Activated naive CD8-positive, alpha-beta T cell treated with anti-CD3 and anti-CD28 coated beads for 36 hours (primary cell): Measurements from ENCODE around the gene METTL17. TPM values are rescaled to one million over a fixed set of nuclear protein-coding genes. Genes with fewer than 3 reads are reported as not detected.
"Not testable (repeated sequence)": the region's sequence is repeated elsewhere in the genome, so short reads cannot be mapped to it uniquely, and the experiment has no call there.

ENCODE experiments used
- DNase-seq: peaks from one replicate; pipeline ENCODE4 v3.0.0; 2021
- H3K27ac Mint-ChIP-seq: one replicate; pipeline ENCODE4 v1.8.0; 2022; ENCODE audit warnings: mild to moderate bottlenecking, moderate library complexity, mixed read lengths
- H3K27me3 Mint-ChIP-seq: one replicate; pipeline ENCODE4 v1.8.0; 2022; ENCODE audit warnings: mild to moderate bottlenecking, mixed read lengths
- H3K36me3 Mint-ChIP-seq: one replicate; pipeline ENCODE4 v1.8.0; 2021; ENCODE audit warnings: mild to moderate bottlenecking, mixed read lengths
- H3K4me1 Mint-ChIP-seq: one replicate; pipeline ENCODE4 v1.8.0; 2021; ENCODE audit warnings: mixed read lengths
- H3K4me3 Mint-ChIP-seq: one replicate; pipeline ENCODE4 v1.8.0; 2022; ENCODE audit warnings: mild to moderate bottlenecking, moderate library complexity, mixed read lengths
- H3K9me3 Mint-ChIP-seq: one replicate; pipeline ENCODE4 v1.8.0; 2022; ENCODE audit warnings: mixed read lengths
- total RNA-seq, 2 experiments: library from RNA; stranded (reverse); gene quantifications; one replicate each; pipeline ENCODE4 v1.2.3, GENCODE V29; 2021

Gene METTL17, protein sequence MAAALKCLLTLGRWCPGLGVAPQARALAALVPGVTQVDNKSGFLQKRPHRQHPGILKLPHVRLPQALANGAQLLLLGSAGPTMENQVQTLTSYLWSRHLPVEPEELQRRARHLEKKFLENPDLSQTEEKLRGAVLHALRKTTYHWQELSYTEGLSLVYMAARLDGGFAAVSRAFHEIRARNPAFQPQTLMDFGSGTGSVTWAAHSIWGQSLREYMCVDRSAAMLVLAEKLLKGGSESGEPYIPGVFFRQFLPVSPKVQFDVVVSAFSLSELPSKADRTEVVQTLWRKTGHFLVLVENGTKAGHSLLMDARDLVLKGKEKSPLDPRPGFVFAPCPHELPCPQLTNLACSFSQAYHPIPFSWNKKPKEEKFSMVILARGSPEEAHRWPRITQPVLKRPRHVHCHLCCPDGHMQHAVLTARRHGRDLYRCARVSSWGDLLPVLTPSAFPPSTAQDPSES
- total RNA-seq, result 10 to 100 TPM; 94.1 to 99.1 TPM

DNA sequence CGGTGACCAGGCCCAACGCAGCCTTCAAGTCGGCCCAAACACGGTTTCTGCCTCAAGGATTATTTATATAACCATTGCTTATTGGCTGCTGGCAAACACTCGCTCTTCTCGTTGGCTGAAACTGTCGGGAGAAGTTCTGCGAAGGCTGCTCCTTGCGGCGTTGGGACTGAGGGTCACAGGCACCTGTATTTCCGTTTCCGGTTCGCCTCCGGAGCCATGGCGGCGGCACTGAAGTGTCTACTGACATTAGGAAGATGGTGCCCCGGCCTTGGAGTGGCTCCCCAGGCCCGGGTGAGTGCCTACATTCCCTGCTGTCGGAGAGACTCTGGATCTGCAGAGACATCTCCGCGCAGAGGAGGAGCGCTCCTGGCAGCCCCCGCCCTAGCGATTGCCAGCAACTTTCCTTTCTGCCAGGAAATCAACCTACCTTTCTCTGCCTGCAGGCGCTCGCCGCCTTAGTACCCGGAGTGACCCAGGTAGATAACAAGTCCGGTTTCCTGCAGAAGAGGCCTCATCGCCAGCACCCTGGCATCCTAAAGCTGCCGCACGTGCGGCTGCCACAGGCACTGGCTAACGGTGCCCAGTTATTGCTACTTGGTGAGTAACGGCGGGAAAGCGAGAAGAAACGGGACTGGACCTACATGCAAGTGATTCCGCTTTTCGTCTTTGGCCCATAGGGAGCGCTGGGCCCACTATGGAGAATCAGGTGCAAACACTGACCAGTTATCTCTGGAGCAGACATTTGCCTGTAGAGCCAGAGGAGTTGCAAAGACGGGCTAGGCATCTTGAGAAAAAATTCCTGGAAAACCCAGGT, at the start of gene METTL17:
Gene METTL17 (plus strand): TSS at position 194 of the 814 bp plus-strand sequence. CDS start 23 bp downstream, at position 217.
- Mint-ChIP-seq H3K27me3 (no peaks in the 10 kb centered on the region), H3K9me3 (no peaks in the 10 kb centered on the region), H3K4me1 (peaks cover 13% of the 10 kb centered on the region), H3K27ac (peak within 1 kb of the TSS; percentile 87), H3K4me3 (peak within 1 kb of the TSS; percentile 95), H3K36me3 (peaks cover 21% of the 10 kb centered on the region)
- DNase-seq, result peak; percentile 88

DNA sequence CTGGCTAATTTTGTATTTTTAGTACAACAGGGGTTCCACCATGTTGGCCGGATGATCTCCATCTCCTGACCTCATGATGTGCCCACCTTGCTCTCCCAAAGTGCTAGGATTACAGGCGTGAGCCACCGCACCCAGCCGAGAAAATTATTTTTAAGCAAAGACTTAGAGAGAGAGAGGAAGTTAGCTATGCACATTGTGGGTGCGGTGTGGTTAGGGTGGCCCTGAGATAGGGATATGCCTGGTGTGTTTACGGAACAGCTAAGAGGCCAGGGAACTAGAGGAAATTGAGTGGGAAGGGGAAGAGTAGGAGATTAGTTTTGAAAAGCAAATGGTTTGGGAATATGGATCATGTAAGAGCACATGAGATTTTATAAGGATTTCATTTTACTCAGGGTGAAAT, 44.6 kb upstream of the METTL17 start:
- not testable (repeated sequence) for H3K4me3 Mint-ChIP-seq, H3K4me1 Mint-ChIP-seq, H3K27ac Mint-ChIP-seq, H3K9me3 Mint-ChIP-seq, DNase-seq, H3K36me3 Mint-ChIP-seq
- peaks cover 21% of the 10 kb centered on the region for H3K27me3 Mint-ChIP-seq

DNA sequence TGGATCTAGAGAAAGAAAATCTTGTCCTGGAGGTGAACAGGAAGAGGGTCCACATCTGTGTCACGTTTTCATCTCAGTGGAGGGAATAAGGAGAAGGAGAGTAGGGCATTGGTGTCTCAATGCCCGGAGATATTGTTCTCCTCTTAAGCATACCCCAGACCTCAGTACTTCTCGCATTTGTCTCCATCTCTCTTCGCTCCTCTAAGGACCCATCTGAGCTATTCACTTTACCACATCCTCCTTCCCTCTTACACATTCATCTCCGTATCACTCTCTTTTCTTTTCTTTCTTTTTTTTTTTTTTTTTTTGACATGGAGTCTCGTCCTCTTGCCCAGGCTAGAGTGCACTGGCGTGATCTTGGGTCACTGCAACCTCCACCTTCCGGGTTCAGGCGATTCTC, 43.1 kb upstream of the METTL17 start:
- H3K4me1 Mint-ChIP-seq, H3K4me3 Mint-ChIP-seq, H3K27ac Mint-ChIP-seq, H3K36me3 Mint-ChIP-seq, DNase-seq, H3K9me3 Mint-ChIP-seq: not testable (repeated sequence)
- H3K27me3 Mint-ChIP-seq, result peaks cover 17% of the 10 kb centered on the region

DNA sequence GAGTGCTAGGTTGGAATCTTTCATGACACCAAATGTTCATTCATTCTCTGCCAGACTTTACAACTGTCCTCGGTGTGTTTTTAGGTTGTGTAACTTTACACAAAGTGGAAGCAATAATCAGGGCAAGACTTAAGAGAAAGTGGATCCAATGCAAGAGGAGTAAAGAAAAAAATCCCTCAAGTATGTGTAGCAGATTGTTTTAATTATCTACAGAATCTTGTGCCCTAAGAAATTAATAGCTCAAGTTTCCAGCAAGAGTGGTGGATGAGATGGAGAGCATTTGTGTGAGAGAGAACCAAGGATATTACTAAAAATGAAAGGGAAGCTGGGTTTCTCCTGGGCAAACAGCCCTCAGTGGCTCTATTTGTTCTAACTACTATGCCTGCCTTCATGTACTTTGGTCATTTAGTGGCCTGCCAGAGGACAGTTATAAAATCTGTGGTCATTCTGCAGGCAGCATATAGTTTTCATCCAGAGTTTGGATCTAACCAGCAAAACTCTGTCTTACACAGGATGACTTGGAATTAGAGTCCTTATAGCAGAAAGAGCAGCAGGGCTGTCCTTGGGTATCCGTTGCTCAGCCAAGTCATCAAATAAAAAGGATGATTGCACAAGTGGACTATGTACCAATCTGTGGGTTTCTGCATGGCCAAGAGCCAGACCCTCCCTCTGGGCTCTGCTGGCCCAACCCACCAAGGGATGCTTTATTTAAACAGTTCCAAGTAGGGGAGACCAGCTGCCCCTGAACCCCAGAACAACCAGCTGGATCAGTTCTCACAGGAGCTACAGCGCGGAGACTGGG, 34.8 kb upstream of the METTL17 start, which contains the start of gene RNASE2:
Gene RNASE2 (plus strand): TSS at position 752 of the 802 bp plus-strand sequence. CDS start 285 bp downstream, outside the sequence.
- H3K4me3 Mint-ChIP-seq, DNase-seq, H3K4me1 Mint-ChIP-seq, H3K36me3 Mint-ChIP-seq, H3K27ac Mint-ChIP-seq, H3K9me3 Mint-ChIP-seq, H3K27me3 Mint-ChIP-seq: not testable (repeated sequence)

DNA sequence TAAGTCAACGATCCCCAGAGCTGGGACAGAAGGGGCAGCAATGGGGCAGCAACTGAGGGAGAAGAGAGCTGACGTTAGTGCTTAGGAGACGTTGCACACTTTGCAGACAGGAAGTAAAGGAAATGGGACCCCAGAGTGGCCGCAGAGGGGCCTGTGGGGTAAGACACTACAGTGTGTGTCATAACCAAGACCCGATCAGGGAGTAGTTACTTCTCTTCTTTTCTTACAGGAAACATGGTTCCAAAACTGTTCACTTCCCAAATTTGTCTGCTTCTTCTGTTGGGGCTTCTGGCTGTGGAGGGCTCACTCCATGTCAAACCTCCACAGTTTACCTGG, 34.3 kb upstream of the METTL17 start:
- not testable (repeated sequence) for H3K4me1 Mint-ChIP-seq, H3K27ac Mint-ChIP-seq, H3K36me3 Mint-ChIP-seq, H3K9me3 Mint-ChIP-seq, H3K4me3 Mint-ChIP-seq, DNase-seq
- peaks cover 15% of the 10 kb centered on the region for H3K27me3 Mint-ChIP-seq

DNA sequence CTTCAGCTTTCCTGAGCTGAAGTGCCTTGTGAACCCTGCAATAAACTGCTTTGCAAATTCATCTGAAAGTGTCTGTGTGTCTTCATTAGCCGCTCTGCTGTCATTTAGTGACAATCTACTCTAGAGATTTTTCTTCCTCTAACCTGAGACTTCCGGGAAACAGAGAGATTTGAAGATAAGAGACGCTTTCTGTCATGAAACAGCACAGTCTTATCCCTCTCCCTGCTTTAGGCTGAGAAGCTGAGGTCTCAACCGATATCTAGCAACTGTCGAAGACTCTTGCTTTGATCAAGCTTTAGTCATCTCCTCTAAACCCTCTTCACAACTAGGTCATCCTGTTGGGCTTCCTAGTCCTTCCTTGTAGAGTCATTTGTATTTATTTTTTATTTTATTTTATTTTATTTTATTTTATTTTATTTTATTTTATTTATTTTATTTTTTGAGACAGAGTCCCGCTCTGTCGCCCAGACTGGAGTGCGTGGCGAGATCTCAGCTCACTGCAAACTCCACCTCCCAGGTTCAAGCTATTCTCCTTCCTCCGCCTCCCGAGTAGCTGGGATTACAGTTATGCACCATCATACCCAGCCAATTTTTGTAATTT, 33.3 kb upstream of the METTL17 start:
- Mint-ChIP-seq H3K4me3 (no peak overlapping the region), H3K27me3 (peaks cover 18% of the 10 kb centered on the region), H3K4me1 (peaks cover 5% of the 10 kb centered on the region), H3K9me3 (no peaks in the 10 kb centered on the region), H3K27ac (no peak overlapping the region), H3K36me3 (no peaks in the 10 kb centered on the region)
- no peak for DNase-seq

DNA sequence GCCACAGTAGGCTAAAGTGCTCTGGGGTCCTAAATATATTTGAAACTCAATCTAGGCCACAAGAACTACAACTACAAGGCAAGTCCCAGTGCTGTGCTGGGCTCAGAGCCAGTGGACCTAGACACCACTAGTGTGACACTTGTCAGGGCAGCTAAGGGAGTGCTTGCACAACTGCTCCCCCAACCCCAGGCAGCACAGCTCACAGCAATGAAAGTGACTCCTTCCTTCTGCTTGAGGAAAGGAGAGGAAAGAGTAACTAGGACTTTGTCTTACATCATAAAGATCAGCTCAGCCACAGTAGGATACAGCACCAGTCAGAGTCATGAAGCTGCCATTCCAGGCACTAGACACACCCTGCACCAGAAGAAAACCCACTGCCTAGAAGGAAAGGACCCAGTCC, 30.8 kb upstream of the METTL17 start:
- H3K36me3 Mint-ChIP-seq, H3K27ac Mint-ChIP-seq, H3K4me1 Mint-ChIP-seq, H3K9me3 Mint-ChIP-seq, DNase-seq, H3K4me3 Mint-ChIP-seq: not testable (repeated sequence)
- H3K27me3 Mint-ChIP-seq, result peaks cover 30% of the 10 kb centered on the region

DNA sequence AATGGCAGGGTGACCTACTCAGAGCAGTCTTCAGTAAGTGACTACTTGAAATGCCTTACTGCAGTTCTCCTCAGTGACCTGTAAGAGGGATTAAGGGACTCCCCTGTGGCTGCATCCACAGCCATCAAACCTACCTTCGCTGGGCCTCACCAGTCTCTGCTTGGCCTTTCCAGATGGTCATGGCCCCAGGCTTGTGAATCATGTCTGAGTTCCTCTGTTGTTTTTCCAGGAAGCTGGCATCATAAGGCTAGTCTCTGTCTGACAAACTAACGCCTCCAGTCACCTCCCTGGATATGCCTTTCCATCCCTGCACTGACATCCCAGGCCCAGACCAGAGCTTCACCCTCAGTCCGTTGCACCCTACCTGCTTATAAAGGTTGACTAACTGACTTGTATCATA, 20.4 kb upstream of the METTL17 start:
- H3K27me3 Mint-ChIP-seq, result peaks cover 56% of the 10 kb centered on the region
- H3K4me1 Mint-ChIP-seq, result peaks cover 11% of the 10 kb centered on the region
- no peak for DNase-seq
- no peaks in the 10 kb centered on the region for H3K9me3 Mint-ChIP-seq
- no peak overlapping the region for H3K4me3 Mint-ChIP-seq
- H3K27ac Mint-ChIP-seq, result no peak overlapping the region
- no peaks in the 10 kb centered on the region for H3K36me3 Mint-ChIP-seq

DNA sequence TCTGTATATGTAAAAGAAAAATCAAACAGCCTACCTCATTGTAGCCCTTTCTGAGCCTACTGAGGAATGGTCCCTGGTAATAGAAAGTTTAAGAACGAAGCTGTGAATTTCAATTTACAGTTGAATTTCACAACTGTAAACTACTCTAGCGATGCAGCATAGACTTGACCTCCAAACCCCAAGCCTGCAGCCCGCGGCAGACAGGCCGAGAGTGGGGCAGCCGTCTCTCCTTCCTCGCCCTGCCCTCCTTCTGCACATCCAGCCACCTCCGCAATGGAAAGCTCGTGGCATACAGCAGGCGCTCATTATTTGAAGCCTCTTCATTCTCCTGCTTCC, 19.2 kb upstream of the METTL17 start:
- Mint-ChIP-seq H3K4me3 (peak overlapping the region; percentile 87), H3K36me3 (no peaks in the 10 kb centered on the region), H3K4me1 (peaks cover 11% of the 10 kb centered on the region), H3K27me3 (peaks cover 49% of the 10 kb centered on the region), H3K9me3 (no peaks in the 10 kb centered on the region), H3K27ac (no peak overlapping the region)
- no peak for DNase-seq

DNA sequence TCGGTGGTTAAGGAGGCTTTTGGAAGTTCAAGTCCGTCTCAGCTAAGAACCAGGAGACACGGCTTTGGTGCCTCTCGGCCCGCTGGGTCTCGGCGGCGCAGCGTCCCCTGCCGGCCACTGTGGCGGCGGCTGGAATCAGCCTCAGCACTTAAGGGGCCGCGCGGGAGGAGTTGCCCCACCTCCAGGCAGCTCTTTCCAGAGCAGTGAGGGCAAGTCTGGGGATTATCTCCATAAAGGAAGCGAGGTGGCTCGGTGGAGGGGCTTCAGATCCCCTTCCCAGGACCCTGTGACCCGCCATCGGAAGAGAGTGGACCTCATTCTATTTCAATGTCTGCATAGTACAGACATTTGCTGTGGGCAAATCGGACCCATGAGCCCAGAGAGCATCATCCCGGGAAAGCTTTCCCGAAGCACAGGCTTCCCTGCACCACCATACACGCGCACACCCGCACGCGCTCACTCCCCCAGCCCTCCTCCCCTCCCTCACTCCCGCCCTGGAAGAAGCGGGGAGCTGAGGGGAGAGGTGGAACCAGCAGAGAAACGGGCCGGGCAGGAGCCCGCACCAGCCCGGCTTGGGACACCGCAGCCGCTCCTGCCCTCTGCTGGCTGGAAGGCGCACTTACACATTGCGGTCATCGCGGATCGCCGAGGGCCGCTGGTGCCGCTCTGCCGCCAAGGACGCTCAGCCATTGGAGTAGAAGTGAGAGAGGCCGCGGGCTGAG, 18.6 kb upstream of the METTL17 start:
- Mint-ChIP-seq H3K27me3 (peaks cover 43% of the 10 kb centered on the region), H3K4me3 (peak overlapping the region; percentile 87), H3K4me1 (peaks cover 11% of the 10 kb centered on the region), H3K36me3 (no peaks in the 10 kb centered on the region), H3K27ac (peak overlapping the region; percentile 49), H3K9me3 (no peaks in the 10 kb centered on the region)
- peak; percentile 85 for DNase-seq

DNA sequence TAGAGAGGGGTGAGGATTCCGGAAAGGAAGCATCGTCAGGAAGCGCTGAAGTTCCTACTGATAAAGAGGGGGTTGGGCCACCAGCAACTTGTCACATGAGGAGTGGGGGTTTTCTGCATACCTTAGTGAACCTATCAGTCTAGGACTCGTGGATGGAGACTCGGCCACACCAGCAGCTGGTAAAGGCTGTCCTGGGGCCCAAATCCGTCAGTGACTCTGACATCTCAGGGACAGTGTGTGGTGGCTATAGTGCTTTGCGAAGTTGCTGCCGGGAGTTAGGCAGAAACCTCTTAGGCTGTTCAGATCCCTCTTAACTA, 18.1 kb upstream of the METTL17 start:
- peak overlapping the region; percentile 34 for H3K27ac Mint-ChIP-seq
- DNase-seq, result no peak
- H3K4me3 Mint-ChIP-seq, result peak overlapping the region; percentile 87
- no peaks in the 10 kb centered on the region for H3K36me3 Mint-ChIP-seq
- H3K4me1 Mint-ChIP-seq, result peaks cover 11% of the 10 kb centered on the region
- H3K9me3 Mint-ChIP-seq, result no peaks in the 10 kb centered on the region
- H3K27me3 Mint-ChIP-seq, result peaks cover 41% of the 10 kb centered on the region

DNA sequence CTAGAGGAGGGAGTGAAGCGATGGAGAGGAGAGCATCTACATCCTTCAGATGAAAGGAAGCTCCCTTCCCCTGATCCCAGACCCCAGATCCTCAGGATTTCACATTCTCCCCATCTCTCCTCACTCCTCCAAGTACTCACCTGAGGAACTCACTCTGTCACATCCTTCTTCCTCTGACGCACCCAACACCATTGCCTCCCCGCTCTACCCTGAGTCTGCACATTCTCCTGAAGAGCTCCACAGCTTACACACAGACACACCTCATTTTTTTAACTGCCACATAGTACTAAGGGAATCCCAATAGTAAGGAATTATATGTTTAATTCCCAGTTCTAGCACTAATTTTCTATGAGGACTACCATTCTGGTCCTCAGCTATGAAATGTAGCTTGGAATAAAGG, 16.3 kb upstream of the METTL17 start:
- Mint-ChIP-seq H3K36me3 (no peaks in the 10 kb centered on the region), H3K4me3 (no peak overlapping the region), H3K9me3 (no peaks in the 10 kb centered on the region), H3K27me3 (peaks cover 24% of the 10 kb centered on the region), H3K27ac (no peak overlapping the region), H3K4me1 (peaks cover 11% of the 10 kb centered on the region)
- DNase-seq, result no peak

DNA sequence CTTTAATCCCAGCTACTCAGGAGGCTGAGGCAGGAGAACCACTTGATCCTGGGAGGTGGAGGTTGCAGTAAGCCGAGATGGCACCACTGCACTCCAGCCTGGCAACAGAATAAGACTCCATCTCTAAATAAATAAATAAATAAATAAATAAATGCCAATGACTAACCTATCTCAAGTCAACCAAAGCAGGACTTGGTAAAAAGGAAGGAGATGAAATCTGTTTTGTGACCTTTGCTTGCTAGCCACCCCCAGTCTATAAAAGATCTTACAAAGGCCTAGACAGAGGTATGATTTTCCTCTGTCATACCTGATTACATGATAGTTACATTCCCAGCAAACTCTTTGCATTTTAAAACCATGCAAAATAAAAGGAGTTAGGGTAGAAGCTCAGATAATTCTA, 13.5 kb upstream of the METTL17 start:
- Mint-ChIP-seq H3K27me3 (peaks cover 24% of the 10 kb centered on the region), H3K36me3 (no peaks in the 10 kb centered on the region), H3K27ac (no peak overlapping the region)

DNA sequence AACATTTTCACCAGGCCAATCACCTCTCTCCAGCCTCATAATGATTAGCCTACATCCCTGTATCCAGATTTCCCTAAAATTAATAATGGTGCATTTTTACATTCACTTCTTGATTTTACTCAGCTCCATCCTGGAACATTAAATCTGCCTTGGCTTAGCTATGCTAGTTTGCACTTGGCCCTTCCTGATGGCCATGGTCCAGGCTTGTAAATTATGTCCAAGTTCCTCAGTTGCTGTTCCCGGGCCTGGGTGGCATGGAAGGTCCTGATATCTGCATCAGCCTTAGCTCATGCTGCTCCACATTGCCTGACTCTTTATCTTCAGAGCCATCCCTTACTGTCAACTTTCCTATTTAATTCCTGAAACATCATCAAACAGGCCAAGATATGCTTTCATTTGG, 11.1 kb upstream of the METTL17 start:
- H3K36me3 Mint-ChIP-seq, result no peaks in the 10 kb centered on the region
- no peak overlapping the region for H3K4me3 Mint-ChIP-seq
- no peak overlapping the region for H3K27ac Mint-ChIP-seq
- no peaks in the 10 kb centered on the region for H3K9me3 Mint-ChIP-seq
- no peaks in the 10 kb centered on the region for H3K4me1 Mint-ChIP-seq
- peaks cover 10% of the 10 kb centered on the region for H3K27me3 Mint-ChIP-seq
- DNase-seq, result no peak

More for the DNA sequence above, 13.5 kb upstream of the METTL17 start:
- Mint-ChIP-seq H3K4me3 (no peak overlapping the region), H3K9me3 (no peaks in the 10 kb centered on the region), H3K4me1 (peaks cover 5% of the 10 kb centered on the region)
- no peak for DNase-seq
